Activated CD8-positive, alpha-beta memory T cell treated with anti-CD3 and anti-CD28 coated beads, Interleukin-2, amount 10 ng/mL, durations not matched to agents 7 days and 5 days (primary cell): ENCODE measurements around the gene SDCCAG8. TPM values are rescaled to one million over a fixed set of nuclear protein-coding genes. Genes with fewer than 3 reads are reported as not detected.

Source experiments
- ATAC-seq: fragments of 150-1000 bp; cut with Tn5 transposase; one replicate; pipeline ENCODE4 v1.10.0; 2021; ENCODE audit warnings: moderate library complexity
- CTCF ChIA-PET: fragments of 350-600 bp; sonication (Branson Sonifier 250); formaldehyde crosslinking; loops from one replicate; lab custom pipeline; 2021; ENCODE audit warnings: antibody characterized with exemption; lab: Charles Lee
- DNase-seq: peaks from one replicate; pipeline ENCODE4 v3.0.0-alpha.2; 2020
- H3K27ac Mint-ChIP-seq: one replicate; pipeline ENCODE4 v1.8.0; 2021; ENCODE audit warnings: mild to moderate bottlenecking, mixed read lengths
- H3K27me3 Mint-ChIP-seq: one replicate; pipeline ENCODE4 v1.8.0; 2021; ENCODE audit warnings: mixed read lengths
- H3K36me3 Mint-ChIP-seq: one replicate; pipeline ENCODE4 v1.8.0; 2021; ENCODE audit warnings: mild to moderate bottlenecking, mixed read lengths
- H3K4me1 Mint-ChIP-seq: one replicate; pipeline ENCODE4 v1.8.0; 2021; ENCODE audit warnings: mixed read lengths
- H3K4me3 Mint-ChIP-seq: one replicate; pipeline ENCODE4 v1.8.0; 2021; ENCODE audit warnings: mild to moderate bottlenecking, moderate library complexity, mixed read lengths
- H3K9me3 Mint-ChIP-seq: one replicate; pipeline ENCODE4 v1.8.0; 2022; ENCODE audit warnings: low read depth, mixed read lengths
- total RNA-seq, 2 experiments: library from RNA; stranded (reverse); gene quantifications; one replicate each; pipeline ENCODE4 v1.2.3, GENCODE V29; 2021

The SDCCAG8 gene
- total RNA-seq, 2 experiments from 2014 or later, result 14.9 to 27.1 TPM

DNA sequence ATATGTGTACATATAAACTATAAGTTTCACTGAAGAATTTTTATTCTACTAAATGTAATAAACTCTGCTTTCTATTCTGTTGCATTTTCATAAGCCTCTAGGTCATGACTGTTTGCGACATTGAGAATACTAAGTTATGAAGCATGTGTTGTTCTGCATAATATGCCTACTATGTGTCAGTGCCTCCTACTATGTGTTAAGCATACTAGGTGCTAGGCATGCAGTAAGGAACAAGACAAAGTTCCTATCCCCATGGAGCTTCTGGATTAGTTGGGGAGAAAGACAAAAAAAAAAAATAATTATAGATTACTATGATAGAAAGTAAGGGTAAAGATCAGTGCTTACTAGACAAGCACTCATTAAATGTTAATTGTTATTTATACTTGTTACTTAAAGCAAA, 1.3 kb downstream of the SDCCAG8 start:
- Mint-ChIP-seq H3K4me3 (no peak overlapping the region), H3K27ac (no peak overlapping the region), H3K4me1 (peaks cover 27% of the 10 kb centered on the region), H3K36me3 (peaks cover 5% of the 10 kb centered on the region), H3K9me3 (no peaks in the 10 kb centered on the region), H3K27me3 (peaks cover 2% of the 10 kb centered on the region)
- CTCF ChIA-PET, result no interaction called here
- no peak for ATAC-seq
- no peak for DNase-seq

DNA sequence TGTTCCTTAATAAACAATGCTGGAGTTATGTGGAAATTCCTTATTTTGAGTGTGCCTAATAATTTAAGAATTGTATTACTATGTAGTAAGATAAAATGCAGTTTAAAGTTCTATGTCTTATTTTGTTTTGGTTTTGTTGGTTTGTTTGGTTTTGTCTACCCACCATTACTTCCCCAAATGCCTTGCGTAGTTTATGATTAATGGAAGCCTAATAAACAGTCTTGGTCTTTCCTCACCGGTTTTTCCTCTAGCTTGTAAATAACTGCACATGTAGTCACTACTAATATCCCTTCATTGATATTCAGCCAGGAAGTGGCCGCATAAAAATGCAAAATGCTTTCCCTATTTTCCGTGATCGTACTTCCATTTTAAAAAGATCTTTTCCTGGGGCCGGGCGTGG, 2.9 kb downstream of the SDCCAG8 start:
- Mint-ChIP-seq H3K4me1 (peaks cover 20% of the 10 kb centered on the region), H3K27ac (no peak overlapping the region), H3K27me3 (peaks cover 2% of the 10 kb centered on the region), H3K36me3 (peaks cover 5% of the 10 kb centered on the region), H3K4me3 (no peak overlapping the region), H3K9me3 (no peaks in the 10 kb centered on the region)
- ATAC-seq (no peak), DNase-seq (no peak)
- CTCF ChIA-PET, result no interaction called here

DNA sequence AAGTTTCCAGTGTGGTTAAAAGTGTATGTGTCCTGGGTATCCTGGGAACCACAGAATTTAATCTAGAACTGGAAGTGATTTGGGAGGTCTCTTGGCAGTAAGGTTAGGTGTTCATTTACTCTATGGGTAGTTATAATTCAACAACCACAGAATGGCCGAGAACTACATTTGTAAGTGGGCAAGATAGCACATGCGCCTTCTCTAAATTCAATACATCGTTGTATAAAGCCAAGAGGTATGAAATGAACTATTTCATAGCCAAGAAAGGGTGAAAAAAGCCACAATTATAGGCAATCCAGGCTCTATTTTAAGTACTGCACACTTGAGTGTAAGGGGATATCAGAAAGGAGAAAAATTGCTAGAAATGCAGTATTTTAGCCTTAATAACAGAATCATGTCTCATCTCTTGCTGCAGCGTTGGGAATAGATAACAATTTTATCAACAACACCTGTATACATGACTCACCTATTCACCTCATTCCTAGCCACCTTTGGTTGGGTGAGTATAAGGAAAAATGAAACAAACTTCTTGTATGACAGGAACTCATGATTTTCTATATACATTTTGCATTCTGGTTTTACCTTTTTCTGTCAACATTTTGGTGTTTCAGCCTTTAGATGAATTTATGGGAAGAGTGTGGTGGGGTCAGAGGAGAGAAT, 4.5 kb downstream of the SDCCAG8 start:
- DNase-seq (no peak), ATAC-seq (no peak)
- Mint-ChIP-seq H3K27me3 (no peaks in the 10 kb centered on the region), H3K9me3 (no peaks in the 10 kb centered on the region), H3K4me1 (peaks cover 25% of the 10 kb centered on the region), H3K36me3 (peaks cover 4% of the 10 kb centered on the region), H3K27ac (no peak overlapping the region), H3K4me3 (no peak overlapping the region)
- CTCF ChIA-PET, result no interaction called here

DNA sequence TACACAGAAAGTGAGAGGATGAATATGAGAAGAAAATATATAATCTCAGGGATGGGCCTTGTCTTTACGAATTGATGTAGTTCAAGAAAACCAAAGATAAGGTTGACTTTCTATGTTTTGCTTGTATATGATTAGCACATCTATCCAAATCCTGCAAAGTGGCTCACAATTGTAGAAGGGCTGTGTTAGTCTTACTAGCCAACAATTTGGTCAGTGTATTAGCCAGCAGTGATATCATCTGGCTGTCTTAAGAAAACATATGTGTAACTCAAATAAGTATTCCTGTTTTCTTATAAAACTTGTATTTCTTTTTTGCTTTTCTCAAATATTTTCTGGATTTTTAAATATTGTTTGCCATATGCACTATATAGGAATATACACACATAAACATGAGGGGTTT, 5.5 kb downstream of the SDCCAG8 start:
- Mint-ChIP-seq H3K36me3 (peaks cover 4% of the 10 kb centered on the region), H3K4me3 (no peak overlapping the region), H3K9me3 (no peaks in the 10 kb centered on the region), H3K4me1 (peaks cover 23% of the 10 kb centered on the region), H3K27ac (no peak overlapping the region), H3K27me3 (no peaks in the 10 kb centered on the region)
- DNase-seq (no peak), ATAC-seq (no peak)
- CTCF ChIA-PET, result no interaction called here

DNA sequence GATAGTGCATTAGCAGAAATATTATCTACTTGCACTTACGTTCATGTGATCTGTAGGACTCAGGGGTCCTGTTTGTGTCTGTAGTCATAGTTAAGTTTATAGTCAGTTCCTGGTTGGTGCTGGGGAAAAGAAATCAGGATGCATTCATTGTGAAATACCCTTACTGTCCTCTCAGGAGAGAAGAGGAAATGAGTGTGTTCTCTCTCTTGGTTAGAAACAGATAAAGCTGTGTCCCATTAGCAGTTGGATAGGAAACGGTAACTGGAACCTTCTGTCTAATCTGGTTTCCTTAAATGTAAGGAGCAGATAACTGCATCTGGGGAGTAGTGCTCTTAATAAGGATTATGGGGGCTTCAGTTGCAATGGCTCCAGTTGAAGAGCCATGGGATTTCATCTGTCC, 8.9 kb downstream of the SDCCAG8 start:
- DNase-seq, result no peak
- no peaks in the 10 kb centered on the region for H3K9me3 Mint-ChIP-seq
- no peak overlapping the region for H3K4me3 Mint-ChIP-seq
- H3K27ac Mint-ChIP-seq, result peak overlapping the region; percentile 50
- ATAC-seq, result no peak
- peaks cover 6% of the 10 kb centered on the region for H3K36me3 Mint-ChIP-seq
- CTCF ChIA-PET, result interaction anchor here (1.3 kb wide), 1 partner anchor 9 kb away, joined by 5 read pairs; the partner anchor contains the start of genes CEP170 and SDCCAG8
- H3K27me3 Mint-ChIP-seq, result no peaks in the 10 kb centered on the region
- peaks cover 15% of the 10 kb centered on the region for H3K4me1 Mint-ChIP-seq

DNA sequence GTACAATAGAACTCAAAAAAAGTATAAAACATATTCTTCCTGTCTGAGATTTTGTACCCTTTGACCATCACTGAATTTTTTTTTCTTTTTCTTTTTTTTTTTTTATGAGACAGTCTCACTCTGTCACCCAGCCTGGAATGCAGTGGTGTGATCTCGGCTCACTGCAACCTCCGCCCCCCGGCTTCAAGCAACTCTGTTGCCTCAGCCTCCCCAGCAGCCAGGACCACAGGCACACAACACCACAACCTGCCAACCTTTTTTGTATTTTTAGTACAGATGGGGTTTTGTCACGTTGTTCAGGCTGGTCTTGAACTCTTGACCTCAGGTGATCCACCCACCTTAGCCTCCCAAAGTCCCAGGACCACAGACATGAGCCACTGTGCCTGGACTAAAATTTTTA, 10.4 kb downstream of the SDCCAG8 start:
- H3K27ac Mint-ChIP-seq, result no peak overlapping the region
- CTCF ChIA-PET, result interaction anchor here (0.7 kb wide), 1 partner anchor 811 kb away, joined by 3 read pairs; no protein-coding TSS in a partner anchor

DNA sequence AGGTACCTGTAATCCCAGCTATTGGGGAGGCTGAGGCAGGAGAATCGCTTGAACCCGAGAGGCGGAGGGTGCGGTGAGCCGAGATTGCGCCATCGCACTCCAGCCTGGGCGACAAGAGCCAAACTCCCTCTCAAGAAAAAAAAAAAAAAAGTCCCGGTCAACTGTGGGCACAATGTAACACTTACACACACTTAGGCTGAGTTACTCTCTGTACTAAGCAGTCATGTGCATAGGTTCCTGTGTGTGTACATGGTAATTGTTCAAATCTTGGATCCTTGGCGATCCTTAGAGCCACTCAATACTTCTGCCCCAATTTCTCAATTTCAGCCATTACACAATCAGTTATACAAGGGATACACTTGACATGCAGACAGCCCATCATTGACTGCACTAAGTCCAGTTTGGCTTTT, 11.6 kb downstream of the SDCCAG8 start:
- H3K27me3 Mint-ChIP-seq, result no peaks in the 10 kb centered on the region
- H3K4me3 Mint-ChIP-seq, result no peak overlapping the region
- H3K4me1 Mint-ChIP-seq, result peaks cover 13% of the 10 kb centered on the region
- CTCF ChIA-PET, result no interaction called here
- no peak overlapping the region for H3K27ac Mint-ChIP-seq
- DNase-seq (no peak), ATAC-seq (no peak)
- no peaks in the 10 kb centered on the region for H3K9me3 Mint-ChIP-seq
- H3K36me3 Mint-ChIP-seq, result peaks cover 5% of the 10 kb centered on the region

More for the DNA sequence above, 10.4 kb downstream of the SDCCAG8 start:
- Mint-ChIP-seq H3K4me3 (no peak overlapping the region), H3K9me3 (no peaks in the 10 kb centered on the region), H3K36me3 (peaks cover 5% of the 10 kb centered on the region), H3K27me3 (no peaks in the 10 kb centered on the region), H3K4me1 (peaks cover 13% of the 10 kb centered on the region)
- ATAC-seq (no peak), DNase-seq (no peak)

DNA sequence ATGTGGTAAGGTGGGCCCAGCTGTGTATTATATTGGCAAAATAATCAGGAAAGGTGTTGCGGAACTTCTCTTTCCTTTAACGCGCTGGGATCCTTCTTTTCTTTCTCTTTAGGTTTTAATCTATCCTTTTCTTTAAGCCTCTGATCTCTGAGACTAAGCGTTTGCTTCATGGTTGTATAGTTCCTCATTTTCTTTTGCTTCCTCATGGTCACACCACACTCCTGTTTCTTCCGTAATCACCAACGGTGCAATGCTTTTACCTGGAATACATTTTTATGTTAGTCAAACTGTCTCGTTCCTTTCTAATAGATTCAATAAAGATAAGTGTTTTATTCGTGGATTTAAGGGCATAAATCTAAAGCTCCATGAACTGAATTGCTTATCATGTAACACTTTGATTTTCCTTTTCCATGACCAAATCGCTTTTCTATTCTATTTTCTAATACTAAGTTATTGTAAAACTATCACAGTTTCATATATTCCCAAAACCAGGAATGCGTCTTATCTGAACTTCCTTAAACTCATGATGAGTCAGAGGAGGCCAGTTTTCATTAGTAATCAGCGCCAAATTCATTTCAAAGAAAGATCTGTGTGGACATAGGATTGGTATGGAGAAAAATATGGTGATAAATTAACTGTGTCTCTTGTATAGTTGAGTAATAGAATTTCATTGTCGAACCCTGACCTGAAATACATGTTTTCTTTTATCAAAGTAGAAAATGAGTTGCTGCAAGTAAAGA, 12.2 kb downstream of the SDCCAG8 start:
- Mint-ChIP-seq H3K9me3 (no peaks in the 10 kb centered on the region), H3K27me3 (no peaks in the 10 kb centered on the region), H3K27ac (no peak overlapping the region), H3K4me3 (no peak overlapping the region), H3K4me1 (peaks cover 13% of the 10 kb centered on the region), H3K36me3 (peaks cover 5% of the 10 kb centered on the region)
- CTCF ChIA-PET, result no interaction called here
- ATAC-seq (no peak), DNase-seq (no peak)

DNA sequence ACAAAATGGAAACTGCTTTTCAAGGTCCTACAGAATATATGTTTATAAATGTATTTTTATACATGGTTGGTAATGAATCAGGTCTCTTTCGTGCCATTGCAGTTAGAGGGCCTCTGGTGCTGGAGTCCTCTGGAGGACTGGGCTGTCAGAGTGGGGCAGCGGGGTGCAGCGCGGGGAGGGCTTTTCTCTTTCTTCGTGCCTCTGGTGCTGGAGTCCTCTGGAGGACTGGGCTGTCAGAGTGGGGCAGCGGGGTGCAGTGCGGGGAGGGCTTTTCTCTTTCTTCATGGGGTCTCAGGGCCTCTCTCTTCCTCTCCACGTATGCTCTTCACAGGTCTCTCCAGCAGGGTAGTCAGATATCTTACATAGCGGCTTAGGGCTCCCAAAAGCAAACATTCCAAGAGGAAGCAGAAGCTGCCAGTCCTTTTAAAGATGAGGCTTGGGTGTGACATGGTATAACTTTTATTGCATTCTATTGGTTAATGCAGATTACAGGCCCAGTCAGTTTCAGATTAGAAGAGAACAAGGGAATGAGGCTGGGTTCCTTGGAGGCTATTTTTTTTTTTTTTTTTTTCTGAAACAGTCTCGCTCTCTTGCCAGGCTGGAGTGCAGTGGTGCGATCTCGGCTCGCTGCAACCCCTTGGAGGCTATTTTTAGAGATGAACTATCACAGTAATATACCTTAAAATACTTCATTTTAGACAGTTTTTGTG, 13.1 kb downstream of the SDCCAG8 start:
- no peaks in the 10 kb centered on the region for H3K27me3 Mint-ChIP-seq
- DNase-seq (no peak), ATAC-seq (no peak)
- H3K4me1 Mint-ChIP-seq, result peaks cover 12% of the 10 kb centered on the region
- CTCF ChIA-PET, result no interaction called here
- peaks cover 7% of the 10 kb centered on the region for H3K36me3 Mint-ChIP-seq
- no peak overlapping the region for H3K4me3 Mint-ChIP-seq
- no peak overlapping the region for H3K27ac Mint-ChIP-seq
- H3K9me3 Mint-ChIP-seq, result no peaks in the 10 kb centered on the region

DNA sequence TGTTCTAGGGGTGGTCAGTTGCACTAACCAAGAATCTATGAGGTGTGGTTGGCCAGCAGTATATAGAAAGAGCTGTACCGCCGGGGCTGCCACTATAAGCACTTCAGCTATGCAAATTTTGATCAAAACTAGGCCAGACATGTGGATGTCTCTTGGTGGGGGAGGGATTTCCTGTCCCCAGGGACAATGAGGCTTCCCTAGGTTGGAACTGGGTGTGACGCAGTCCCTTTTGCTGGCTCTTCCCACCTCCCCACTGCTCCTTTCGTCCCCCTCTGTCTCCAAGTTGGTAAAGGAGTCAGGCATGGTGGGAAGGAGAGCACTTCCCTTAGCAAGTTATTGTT, 13.6 kb downstream of the SDCCAG8 start:
- H3K4me3 Mint-ChIP-seq, result no peak overlapping the region
- CTCF ChIA-PET, result no interaction called here

DNA sequence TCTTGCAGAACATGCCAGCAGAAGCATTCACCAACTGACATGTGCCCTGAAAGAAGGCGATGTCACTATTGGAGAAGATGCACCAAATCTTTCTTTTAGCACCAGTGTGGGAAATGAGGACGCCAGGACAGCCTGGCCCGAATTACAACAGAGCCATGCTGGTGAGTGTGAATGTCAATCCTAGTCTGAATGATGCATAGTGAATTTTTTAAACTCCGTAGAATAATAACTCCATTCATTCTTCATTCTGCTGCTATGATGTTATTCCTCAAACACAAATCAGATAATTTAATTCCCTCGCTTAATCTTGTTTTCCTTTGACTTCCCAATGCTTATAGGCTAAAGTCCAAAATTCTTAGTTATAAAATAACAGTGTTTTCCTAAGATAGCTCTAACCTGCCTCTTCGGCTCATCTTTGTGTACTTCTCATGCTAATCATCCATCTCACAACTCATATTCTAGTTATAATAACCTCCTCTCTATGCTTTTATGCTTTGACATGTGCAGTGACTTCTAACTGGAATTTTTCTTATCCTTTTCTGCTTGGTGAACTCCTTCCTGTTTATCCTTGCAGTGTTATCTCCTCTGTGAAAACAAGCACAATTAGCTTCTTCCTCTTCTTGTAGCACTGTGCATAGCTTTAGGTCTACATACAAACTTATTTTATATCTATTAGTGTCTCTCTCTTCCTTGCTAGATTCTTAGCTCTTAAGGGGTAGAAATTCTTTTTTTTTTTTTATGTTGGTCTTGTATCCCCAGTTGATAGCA, 14.4 kb downstream of the SDCCAG8 start:
- no peaks in the 10 kb centered on the region for H3K27me3 Mint-ChIP-seq
- DNase-seq (no peak), ATAC-seq (no peak)
- H3K9me3 Mint-ChIP-seq, result no peaks in the 10 kb centered on the region
- no peak overlapping the region for H3K27ac Mint-ChIP-seq
- no peaks in the 10 kb centered on the region for H3K4me1 Mint-ChIP-seq
- no peak overlapping the region for H3K4me3 Mint-ChIP-seq
- CTCF ChIA-PET, result no interaction called here
- H3K36me3 Mint-ChIP-seq, result peaks cover 17% of the 10 kb centered on the region

More for the DNA sequence above, 13.6 kb downstream of the SDCCAG8 start:
- H3K9me3 Mint-ChIP-seq, result no peaks in the 10 kb centered on the region
- no peak for DNase-seq
- ATAC-seq, result no peak
- no peaks in the 10 kb centered on the region for H3K27me3 Mint-ChIP-seq
- H3K36me3 Mint-ChIP-seq, result peaks cover 10% of the 10 kb centered on the region
- peaks cover 8% of the 10 kb centered on the region for H3K4me1 Mint-ChIP-seq
- no peak overlapping the region for H3K27ac Mint-ChIP-seq

DNA sequence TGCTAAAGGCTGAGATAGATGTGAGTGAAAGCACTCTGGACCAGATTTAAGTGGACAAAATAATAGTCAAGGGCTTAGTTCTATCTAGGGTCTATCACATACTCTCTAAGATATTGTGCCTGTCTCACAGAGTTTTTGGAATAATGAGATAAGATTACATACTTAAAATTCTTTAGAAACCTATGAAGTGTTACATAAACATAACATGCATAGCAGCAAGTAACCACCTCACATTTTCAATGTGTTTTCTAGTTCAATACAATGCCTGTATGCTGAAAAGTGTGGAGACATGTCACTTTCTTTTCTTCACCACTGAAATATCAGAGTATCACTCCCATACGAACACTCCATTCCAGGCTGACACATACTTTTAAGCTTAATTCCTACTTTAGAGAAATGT, 16.2 kb downstream of the SDCCAG8 start:
- DNase-seq, result no peak
- Mint-ChIP-seq H3K36me3 (peaks cover 27% of the 10 kb centered on the region), H3K4me3 (no peak overlapping the region), H3K27me3 (no peaks in the 10 kb centered on the region), H3K4me1 (no peaks in the 10 kb centered on the region), H3K9me3 (no peaks in the 10 kb centered on the region), H3K27ac (no peak overlapping the region)
- CTCF ChIA-PET, result no interaction called here
- ATAC-seq, result no peak

DNA sequence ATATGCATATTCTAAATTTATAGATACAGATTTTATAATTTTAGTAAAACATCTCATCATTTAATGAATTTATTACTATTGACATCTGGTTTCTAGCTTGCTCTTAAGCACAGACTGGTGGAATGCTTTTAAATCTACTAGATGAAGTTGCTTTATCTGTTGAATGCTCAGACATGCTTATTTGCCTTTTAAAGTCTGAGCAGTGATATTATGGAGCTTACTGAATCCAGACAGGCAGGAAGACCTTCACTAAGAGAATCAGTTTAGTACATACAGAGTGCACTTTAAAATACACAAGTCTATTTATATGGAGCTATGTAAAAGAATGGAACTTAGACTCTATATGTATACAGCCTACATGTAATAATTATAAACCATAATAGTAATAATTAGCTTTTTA, 16.6 kb downstream of the SDCCAG8 start:
- no peaks in the 10 kb centered on the region for H3K9me3 Mint-ChIP-seq
- no peak overlapping the region for H3K4me3 Mint-ChIP-seq
- no peak for DNase-seq
- CTCF ChIA-PET, result no interaction called here
- no peak for ATAC-seq
- H3K4me1 Mint-ChIP-seq, result no peaks in the 10 kb centered on the region
- H3K27ac Mint-ChIP-seq, result no peak overlapping the region
- H3K27me3 Mint-ChIP-seq, result no peaks in the 10 kb centered on the region
- peaks cover 30% of the 10 kb centered on the region for H3K36me3 Mint-ChIP-seq
